ENCODE data around the gene LTBP1.

DNA sequence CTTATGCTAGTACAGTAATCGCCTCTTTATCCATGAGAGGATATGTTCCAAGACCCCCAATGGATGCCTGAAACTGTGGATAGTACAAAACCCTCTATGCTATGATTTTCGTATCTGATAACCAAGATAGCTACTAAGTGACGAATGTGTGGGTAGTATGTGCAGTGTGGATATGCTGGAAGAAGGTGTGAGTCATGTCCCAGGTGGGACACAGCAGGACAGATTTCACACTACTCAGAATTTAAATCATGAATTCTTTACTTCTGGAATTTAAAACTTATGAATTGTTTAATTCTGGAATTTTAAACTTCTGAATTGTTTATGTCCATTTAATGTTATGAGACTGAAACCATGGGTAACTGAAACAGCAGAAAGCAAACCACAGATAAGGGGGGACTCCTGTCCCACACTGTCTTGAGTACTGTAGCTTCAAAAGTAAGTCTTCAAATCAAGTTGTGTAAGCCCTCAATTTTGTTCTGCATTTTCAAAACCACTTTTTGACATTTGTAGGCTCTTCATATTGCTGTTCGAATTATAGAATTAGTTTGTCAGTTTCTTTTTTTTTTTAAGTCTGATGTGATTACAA lies 116.0 kb downstream of the LTBP1 start:
- TF ChIP-seq, protein P1, sequence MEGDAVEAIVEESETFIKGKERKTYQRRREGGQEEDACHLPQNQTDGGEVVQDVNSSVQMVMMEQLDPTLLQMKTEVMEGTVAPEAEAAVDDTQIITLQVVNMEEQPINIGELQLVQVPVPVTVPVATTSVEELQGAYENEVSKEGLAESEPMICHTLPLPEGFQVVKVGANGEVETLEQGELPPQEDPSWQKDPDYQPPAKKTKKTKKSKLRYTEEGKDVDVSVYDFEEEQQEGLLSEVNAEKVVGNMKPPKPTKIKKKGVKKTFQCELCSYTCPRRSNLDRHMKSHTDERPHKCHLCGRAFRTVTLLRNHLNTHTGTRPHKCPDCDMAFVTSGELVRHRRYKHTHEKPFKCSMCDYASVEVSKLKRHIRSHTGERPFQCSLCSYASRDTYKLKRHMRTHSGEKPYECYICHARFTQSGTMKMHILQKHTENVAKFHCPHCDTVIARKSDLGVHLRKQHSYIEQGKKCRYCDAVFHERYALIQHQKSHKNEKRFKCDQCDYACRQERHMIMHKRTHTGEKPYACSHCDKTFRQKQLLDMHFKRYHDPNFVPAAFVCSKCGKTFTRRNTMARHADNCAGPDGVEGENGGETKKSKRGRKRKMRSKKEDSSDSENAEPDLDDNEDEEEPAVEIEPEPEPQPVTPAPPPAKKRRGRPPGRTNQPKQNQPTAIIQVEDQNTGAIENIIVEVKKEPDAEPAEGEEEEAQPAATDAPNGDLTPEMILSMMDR (IDR thresholded peaks at IDR 0.05), result no peak
- TF ChIP-seq POLR2A (IDR thresholded peaks at IDR 0.05) (no peak), POLR2AphosphoS5 (IDR thresholded peaks at IDR 0.05; ENCODE audit: insufficient read depth in 1 of 2, low read depth in 1 of 2) (no peak)

Measured in vagina (tissue), 2 donors.